HG03457 (cell line): Measurements from ENCODE around the gene TMEM167A.
A peak's percentile ranks its signal among the peaks of the same experiment; 100 is the strongest.
"Not testable (repeated sequence)": the region's sequence is repeated elsewhere in the genome, so short reads cannot be mapped to it uniquely, and the experiment has no call there.

Experiments
- ATAC-seq: cut with Tn5 transposase; IDR thresholded peaks from one replicate; pipeline ENCODE4 v1.9.1; 2021; ENCODE audit warnings: moderate number of reproducible peaks; ENCODE audit not compliant: unreplicated experiment

The TMEM167A gene

DNA sequence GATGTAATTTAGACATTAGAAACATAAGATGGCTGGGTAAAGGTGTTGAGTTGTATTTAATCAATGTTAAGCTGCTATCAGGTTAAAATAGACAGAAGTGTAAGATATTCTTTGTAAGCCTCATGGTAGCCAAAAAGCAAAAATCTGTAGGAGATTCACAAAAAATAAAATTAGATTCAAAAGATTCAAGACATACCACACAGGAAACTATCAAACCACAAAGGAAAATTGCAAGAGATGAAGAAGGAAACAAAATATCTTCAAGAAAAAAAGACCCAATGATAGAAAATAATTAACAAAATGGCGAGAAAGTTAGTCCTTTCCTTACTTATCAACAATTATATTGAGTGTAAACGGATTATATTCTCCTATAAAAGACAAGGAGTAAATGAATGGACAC is 15.4 kb upstream of the TMEM167A start:
- ATAC-seq = no peak

DNA sequence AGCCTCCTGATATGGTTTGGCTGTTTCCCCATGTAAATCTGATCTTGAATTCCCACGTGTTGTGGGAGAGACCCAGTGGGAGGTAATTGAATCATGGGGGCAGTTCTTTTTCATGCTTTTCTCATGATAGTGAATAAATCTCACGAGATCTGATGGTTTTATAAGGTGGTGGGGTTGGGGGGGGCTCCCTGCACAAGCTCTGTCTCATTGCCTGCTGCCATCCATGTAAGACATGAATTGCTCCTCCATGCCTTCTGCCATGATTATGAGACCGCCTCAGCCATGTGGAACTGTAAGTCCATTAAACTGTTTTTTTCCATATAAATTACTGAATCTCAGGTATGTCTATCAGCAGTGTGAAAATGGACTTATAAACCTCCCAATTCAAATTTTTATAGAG is 13.0 kb upstream of the TMEM167A start:
- no peak for ATAC-seq

- ATAC-seq = no peak
Observed at GRCh38 chr5:83085106-83085505, 7.9 kb upstream of the TMEM167A start.

DNA sequence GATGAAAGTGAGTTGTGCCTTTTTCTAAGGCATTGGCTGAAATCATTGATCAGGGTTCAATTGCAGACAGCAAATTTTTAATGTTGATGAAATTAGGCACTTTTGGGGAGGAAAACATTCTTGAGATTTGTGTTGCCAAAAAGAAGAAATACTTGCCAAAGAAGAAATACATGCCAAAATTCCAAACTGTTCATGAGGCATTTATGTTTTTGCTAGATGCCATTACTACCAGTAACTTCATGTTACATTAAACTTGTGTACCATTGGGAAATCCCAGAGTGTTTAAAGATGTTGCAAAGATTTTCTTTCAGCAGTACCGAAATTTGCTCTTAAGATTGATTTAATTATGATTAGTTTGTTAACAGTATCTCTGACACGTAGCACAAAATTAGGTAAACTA is 7.1 kb upstream of the TMEM167A start:
- no peak for ATAC-seq

DNA sequence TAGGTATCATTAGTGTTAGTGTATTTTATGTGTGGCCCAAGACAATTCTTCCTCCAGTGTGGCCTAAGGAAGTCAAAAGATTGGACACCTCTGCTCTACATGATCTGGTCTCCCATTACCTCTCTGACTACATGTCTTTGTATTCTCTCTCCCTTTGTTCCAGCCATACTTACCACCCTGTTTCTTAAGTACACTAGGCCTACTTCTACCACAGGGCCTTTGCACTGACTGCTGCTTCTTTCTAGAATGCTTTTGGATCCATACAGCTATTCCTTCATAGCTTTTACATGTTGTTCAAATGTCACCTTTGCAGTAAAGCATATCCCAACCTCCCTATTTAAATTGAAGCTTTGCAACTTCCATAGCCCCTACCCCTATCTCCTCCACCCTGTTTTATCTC is 5.6 kb upstream of the TMEM167A start:
- no peak for ATAC-seq

- ATAC-seq = peak; percentile 2
Observed at GRCh38 chr5:83077662-83078261, 568 bp upstream of the TMEM167A start.

GRCh38 chr5:83072966-83073365 is 4.2 kb downstream of the TMEM167A start:
- no peak for ATAC-seq

DNA sequence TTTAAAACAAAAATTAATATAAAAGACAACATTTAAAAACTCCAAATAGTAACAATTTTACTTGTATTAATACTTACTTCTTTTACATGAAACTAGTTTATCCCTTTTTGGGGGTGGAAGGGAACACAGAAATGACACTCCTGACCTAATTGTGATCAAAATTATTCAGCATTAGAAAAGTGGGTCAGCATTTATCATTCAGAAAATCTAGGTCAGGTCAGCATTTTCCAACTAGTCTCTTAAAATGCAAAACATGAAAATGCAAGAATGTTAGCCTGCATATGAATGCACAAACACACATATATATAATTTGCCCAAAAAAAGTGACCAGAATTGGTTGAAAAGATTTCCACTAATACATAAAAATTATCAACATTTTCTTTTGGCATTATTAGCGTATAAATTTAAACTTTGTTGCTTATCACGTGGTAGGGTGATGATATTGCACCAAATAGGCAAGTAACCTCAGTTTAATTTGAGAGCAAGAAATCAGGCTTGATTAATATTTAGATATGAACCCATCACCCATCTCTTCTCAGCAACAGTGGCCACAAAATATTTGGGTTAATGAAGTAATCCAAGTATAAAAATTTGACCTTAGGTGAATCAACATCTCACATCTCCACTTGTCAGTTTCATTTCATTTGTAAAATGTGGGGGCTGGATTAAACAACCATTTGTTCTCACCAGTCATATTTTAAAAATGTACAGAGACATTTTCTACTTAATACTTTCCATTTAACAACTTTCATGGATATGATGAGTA is 5.7 kb downstream of the TMEM167A start:
- no peak for ATAC-seq

DNA sequence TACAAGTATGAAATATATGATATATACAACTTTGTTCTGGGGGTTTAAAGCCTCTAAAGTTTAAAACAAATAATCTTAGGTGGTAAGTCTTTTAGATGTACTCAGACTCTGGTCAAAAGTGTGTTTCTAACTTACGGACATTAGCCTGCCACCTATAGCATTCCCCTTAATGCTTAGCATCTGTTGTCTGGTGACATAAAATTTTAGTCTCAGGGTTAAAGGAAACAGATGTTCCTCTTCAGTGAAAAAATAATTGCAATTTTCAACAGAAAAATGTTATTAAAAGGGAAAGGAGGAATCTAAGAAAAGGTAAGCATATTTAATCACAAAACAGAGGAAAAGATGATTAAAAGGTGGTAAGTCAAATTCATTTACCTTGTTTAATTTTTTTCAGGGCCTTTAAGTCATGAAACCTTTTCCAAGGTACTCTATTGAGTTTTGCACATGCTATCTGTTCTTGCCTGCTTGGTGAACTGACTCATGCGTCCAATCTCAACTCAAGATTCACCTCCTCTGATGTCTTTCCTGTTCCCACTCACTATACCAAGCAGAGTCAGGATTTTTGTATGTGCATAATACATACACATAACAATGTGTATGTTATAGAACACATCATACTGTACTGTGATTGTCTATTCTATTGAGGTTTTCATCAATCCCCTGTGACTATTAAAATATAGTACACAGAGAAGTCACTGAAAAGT is 7.9 kb downstream of the TMEM167A start:
- ATAC-seq = no peak

GRCh38 chr5:83067377-83067776 is 9.8 kb downstream of the TMEM167A start:
- ATAC-seq = not testable (repeated sequence)

- ATAC-seq = no peak
Observed at GRCh38 chr5:83066548-83067110, 10.6 kb downstream of the TMEM167A start.

GRCh38 chr5:83059341-83059740 is 17.9 kb downstream of the TMEM167A start:
- ATAC-seq = no peak

DNA sequence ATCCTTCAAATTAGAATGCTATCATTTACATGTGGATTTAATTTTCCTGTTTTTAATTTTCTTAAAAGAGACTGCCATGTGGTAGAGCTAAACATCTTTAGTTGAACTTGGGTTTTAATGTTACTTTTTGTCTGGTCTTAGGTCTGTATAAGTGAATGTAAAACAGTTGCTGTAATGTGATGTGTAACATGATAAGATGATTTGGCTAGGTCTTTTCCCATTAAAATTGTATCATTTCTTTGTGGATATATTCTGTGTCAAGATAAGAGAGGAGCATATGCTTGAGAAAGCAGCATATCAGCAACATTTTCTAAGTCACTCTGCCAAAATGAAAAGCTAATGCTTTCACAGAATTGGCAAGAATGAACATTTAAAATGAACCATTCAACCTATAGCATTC is 18.5 kb downstream of the TMEM167A start:
- ATAC-seq = no peak

- ATAC-seq = no peak
Observed at GRCh38 chr5:83055166-83055565, 22.0 kb downstream of the TMEM167A start.

- no peak for ATAC-seq
Observed at GRCh38 chr5:83050723-83051340, 26.4 kb downstream of the TMEM167A start.

DNA sequence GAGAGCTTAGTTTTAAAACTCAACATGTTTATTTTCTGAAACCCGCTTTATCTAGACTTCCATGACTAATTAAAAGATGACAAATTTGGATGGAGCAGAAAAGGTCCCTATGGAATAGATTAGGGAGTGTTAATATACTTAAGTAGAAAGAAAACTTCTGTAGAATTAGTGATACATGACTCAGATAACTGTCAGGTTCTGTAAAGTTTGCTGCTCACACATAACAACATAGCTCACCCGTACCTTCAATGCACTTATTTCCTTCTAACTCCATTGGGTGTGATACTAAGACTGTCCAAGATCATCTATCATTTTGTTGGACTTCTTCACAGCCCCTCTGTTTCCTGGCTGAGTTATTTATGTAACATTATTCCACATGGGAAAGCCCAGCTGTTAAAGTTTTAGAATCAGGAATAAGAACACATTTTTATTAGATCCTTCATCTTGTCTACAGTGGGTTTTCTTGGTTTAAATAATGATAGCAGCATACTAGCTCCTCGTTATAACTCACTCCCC is 27.8 kb downstream of the TMEM167A start:
- no peak for ATAC-seq

GRCh38 chr5:83048811-83049210 is 28.4 kb downstream of the TMEM167A start:
- no peak for ATAC-seq

DNA sequence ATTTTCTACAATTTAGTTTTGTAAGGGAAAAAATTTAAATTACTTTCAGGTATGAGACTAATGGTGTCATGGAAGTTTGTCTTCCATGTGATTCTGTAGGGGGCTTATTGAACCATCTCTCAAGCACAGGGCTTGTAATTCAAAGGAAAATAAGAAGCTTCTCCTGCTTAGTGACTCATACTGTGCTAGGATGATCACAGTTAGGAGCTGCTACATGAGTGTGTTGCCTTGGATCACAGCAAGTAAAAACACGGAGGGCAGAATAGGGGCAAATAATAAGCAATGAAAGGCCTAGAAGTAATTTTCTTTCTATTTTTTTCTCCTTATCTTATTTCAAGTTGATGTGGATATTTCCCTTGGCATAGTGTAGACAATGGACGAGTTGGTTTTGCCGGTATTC is 28.9 kb downstream of the TMEM167A start:
- ATAC-seq = no peak

DNA sequence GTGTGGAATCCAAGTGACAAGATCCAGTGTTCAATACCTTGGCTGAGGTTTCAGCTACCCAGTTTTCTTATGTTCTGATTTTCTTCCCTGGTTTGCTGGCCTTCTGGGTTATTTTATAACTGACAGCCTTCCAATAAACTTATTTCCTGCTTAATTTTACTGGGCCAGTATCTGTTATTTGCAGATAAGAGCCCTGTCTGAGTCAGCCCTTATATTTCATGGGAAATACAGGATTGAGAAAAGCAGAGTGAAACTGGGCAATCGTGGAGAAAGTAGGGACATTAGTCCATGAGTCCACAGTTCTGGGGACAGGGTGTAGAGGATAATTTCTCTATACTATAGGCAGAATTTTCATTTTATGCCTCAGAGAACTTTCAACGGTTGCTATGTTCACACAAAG is 32.3 kb downstream of the TMEM167A start:
- no peak for ATAC-seq

- no peak for ATAC-seq
Observed at GRCh38 chr5:83042507-83042906, 34.7 kb downstream of the TMEM167A start.

GRCh38 chr5:83038924-83039323 is 38.3 kb downstream of the TMEM167A start:
- ATAC-seq = no peak
